ENCODE data around the gene AARSD1. TPM values are rescaled to one million over a fixed set of nuclear protein-coding genes. Genes with fewer than 3 reads are reported as not detected.
"Not testable (repeated sequence)": the region's sequence is repeated elsewhere in the genome, so short reads cannot be mapped to it uniquely, and the experiment has no call there.

The AARSD1 gene
- total RNA-seq, 1 experiment from 2014 or later, result 79.9 TPM

- H3K27me3 Mint-ChIP-seq (ENCODE audit: insufficient read depth, unreplicated experiment), result peaks cover 10% of the 10 kb centered on the region
- H3K9me3 Mint-ChIP-seq (ENCODE audit: unreplicated experiment), result no peaks in the 10 kb centered on the region
- no peaks in the 10 kb centered on the region for H3K36me3 Mint-ChIP-seq (ENCODE audit: insufficient read depth, unreplicated experiment)
- intact Hi-C loops (cut with micrococcal nuclease), result loop anchor here (1.0 to 2.0 kb wide), 2 partner anchors 87 to 208 kb away; no protein-coding TSS in a partner anchor
- POLR2A ChIA-PET, result interaction anchor here (0.6 to 1.4 kb wide), 4 partner anchors 18 to 95 kb away, joined by 3 to 7 read pairs (median 5); partner anchors contain the start of gene RPL27
- H3K27ac Mint-ChIP-seq (ENCODE audit: low read depth, unreplicated experiment), result no peak overlapping the region
- BruUV-seq (replicated peaks), result no TSS peak
- CTCF ChIA-PET, result interaction anchor here (0.6 to 2.9 kb wide), 11 partner anchors 17 to 444 kb away, joined by 3 to 25 read pairs (median 4); partner anchors contain the start of genes AOC2, AOC3 and PSME3
- no peaks in the 10 kb centered on the region for H3K4me1 Mint-ChIP-seq (ENCODE audit: insufficient read depth, unreplicated experiment)
- TF ChIP-seq, protein P1, sequence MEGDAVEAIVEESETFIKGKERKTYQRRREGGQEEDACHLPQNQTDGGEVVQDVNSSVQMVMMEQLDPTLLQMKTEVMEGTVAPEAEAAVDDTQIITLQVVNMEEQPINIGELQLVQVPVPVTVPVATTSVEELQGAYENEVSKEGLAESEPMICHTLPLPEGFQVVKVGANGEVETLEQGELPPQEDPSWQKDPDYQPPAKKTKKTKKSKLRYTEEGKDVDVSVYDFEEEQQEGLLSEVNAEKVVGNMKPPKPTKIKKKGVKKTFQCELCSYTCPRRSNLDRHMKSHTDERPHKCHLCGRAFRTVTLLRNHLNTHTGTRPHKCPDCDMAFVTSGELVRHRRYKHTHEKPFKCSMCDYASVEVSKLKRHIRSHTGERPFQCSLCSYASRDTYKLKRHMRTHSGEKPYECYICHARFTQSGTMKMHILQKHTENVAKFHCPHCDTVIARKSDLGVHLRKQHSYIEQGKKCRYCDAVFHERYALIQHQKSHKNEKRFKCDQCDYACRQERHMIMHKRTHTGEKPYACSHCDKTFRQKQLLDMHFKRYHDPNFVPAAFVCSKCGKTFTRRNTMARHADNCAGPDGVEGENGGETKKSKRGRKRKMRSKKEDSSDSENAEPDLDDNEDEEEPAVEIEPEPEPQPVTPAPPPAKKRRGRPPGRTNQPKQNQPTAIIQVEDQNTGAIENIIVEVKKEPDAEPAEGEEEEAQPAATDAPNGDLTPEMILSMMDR (IDR thresholded peaks at IDR 0.05; ENCODE audit: unreplicated experiment), result no peak
- no peak for DNase-seq (ENCODE audit: unreplicated experiment)
- H3K4me3 Mint-ChIP-seq (ENCODE audit: unreplicated experiment), result no peak overlapping the region
These were observed 34.8 kb downstream of the AARSD1 start for GRCh38 chr17:42929497-42929844.

GRCh38 chr17:42928714-42929496 lies 35.3 kb downstream of the AARSD1 start:
- ChIA-PET POLR2A (interaction anchor here (0.6 to 1.4 kb wide), 7 partner anchors 9 to 364 kb away, joined by 3 to 7 read pairs (median 4); partner anchors contain the start of gene RPL27), CTCF (interaction anchor here (0.6 to 2.9 kb wide), 19 partner anchors 9 to 204 kb away, joined by 3 to 25 read pairs (median 4); partner anchors contain the start of genes AOC2, AOC3, PSME3 and VPS25)
- Mint-ChIP-seq H3K9me3 (ENCODE audit: unreplicated experiment) (no peaks in the 10 kb centered on the region), H3K36me3 (ENCODE audit: insufficient read depth, unreplicated experiment) (no peaks in the 10 kb centered on the region), H3K4me1 (ENCODE audit: insufficient read depth, unreplicated experiment) (no peaks in the 10 kb centered on the region), H3K27ac (ENCODE audit: low read depth, unreplicated experiment) (peak overlapping the region; percentile 77), H3K4me3 (ENCODE audit: unreplicated experiment) (no peak overlapping the region), H3K27me3 (ENCODE audit: insufficient read depth, unreplicated experiment) (peaks cover 5% of the 10 kb centered on the region)
- intact Hi-C loops (cut with micrococcal nuclease), result loop anchor here (1.0 to 2.0 kb wide), 2 partner anchors 86 to 208 kb away; no protein-coding TSS in a partner anchor
- no TSS peak for BruUV-seq (replicated peaks)
- peak; percentile 84 for DNase-seq (ENCODE audit: unreplicated experiment)
- TF ChIP-seq, protein P1 (IDR thresholded peaks at IDR 0.05; ENCODE audit: unreplicated experiment), result peak; percentile 55

DNA sequence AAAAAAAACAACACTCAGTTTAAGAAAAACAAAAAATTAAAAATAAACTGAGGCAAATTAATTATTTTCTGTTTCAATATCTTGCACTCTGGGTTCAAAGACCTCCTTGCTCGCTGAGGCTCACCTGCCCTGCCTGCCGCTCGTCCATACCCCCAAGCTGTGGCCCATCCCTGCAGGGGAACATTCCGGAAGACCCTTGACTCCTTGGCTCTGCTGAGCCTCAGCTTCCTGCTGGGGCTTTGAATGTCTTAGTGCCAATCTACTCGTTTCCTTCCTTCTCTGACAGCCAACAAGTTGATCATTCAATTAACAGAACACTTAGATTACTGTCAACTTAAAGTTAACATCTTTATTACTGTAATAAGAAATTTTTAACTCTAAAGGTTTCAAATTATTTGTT lies 39.4 kb downstream of the AARSD1 start:
- no TSS peak for BruUV-seq (replicated peaks)
- H3K27ac Mint-ChIP-seq (ENCODE audit: low read depth, unreplicated experiment), result no peak overlapping the region
- no peak overlapping the region for H3K4me3 Mint-ChIP-seq (ENCODE audit: unreplicated experiment)
- H3K9me3 Mint-ChIP-seq (ENCODE audit: unreplicated experiment), result no peaks in the 10 kb centered on the region
- CTCF ChIA-PET, result interaction anchor here (0.6 kb wide), 1 partner anchor 731 kb away, joined by 4 read pairs; no protein-coding TSS in a partner anchor
- intact Hi-C loops (cut with micrococcal nuclease), result no loop called here
- POLR2A ChIA-PET, result no interaction called here
- DNase-seq (ENCODE audit: unreplicated experiment), result no peak
- TF ChIP-seq, protein P1 (IDR thresholded peaks at IDR 0.05; ENCODE audit: unreplicated experiment), result no peak
- H3K36me3 Mint-ChIP-seq (ENCODE audit: insufficient read depth, unreplicated experiment), result no peaks in the 10 kb centered on the region
- no peaks in the 10 kb centered on the region for H3K4me1 Mint-ChIP-seq (ENCODE audit: insufficient read depth, unreplicated experiment)
- H3K27me3 Mint-ChIP-seq (ENCODE audit: insufficient read depth, unreplicated experiment), result peaks cover 17% of the 10 kb centered on the region

DNA sequence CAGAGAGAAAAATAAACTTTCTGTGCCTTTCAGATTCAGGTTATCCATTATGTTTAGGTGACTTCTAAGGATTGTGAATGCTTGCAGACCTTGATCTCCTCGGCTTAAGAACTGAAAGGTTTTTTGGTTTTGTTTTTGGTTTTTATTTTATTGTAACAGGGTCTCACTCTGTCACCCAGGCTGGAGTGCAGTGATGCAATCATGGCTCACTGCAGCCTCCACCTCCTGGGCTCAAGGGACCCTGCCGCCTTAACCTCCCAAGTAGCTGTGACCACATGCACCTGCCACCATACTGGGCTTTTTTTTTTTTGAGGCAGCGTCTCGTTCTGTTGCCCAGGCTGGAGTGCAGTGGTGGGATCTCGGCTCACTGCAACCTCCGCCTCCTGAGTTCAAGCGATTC lies 40.8 kb downstream of the AARSD1 start:
- BruUV-seq (replicated peaks), result not testable (repeated sequence)

More for the DNA sequence above, 40.8 kb downstream of the AARSD1 start:
- CTCF ChIA-PET, result interaction anchor here (0.6 kb wide), 1 partner anchor 106 kb away, joined by 3 read pairs; no protein-coding TSS in a partner anchor
- H3K27ac Mint-ChIP-seq (ENCODE audit: low read depth, unreplicated experiment); H3K4me3 Mint-ChIP-seq (ENCODE audit: unreplicated experiment); H3K9me3 Mint-ChIP-seq (ENCODE audit: unreplicated experiment); DNase-seq (ENCODE audit: unreplicated experiment); H3K36me3 Mint-ChIP-seq (ENCODE audit: insufficient read depth, unreplicated experiment); intact Hi-C loops (cut with micrococcal nuclease); H3K4me1 Mint-ChIP-seq (ENCODE audit: insufficient read depth, unreplicated experiment): not testable (repeated sequence)
- POLR2A ChIA-PET, result interaction anchor here (1.0 kb wide), 1 partner anchor 79 kb away, joined by 3 read pairs; the partner anchor contains the start of gene AOC2
- peaks cover 17% of the 10 kb centered on the region for H3K27me3 Mint-ChIP-seq (ENCODE audit: insufficient read depth, unreplicated experiment)

All from MCF 10A (cell line).